Hepatocyte (in vitro differentiated cells): Measurements from ENCODE around the gene CCDC34.

Experiments used
- CTCF ChIP-seq: fragments of 200-600 bp; sonication (generic); IDR thresholded peaks from 2 replicates; pipeline ENCODE4 v1.5.1; 2016; ENCODE audit warnings: antibody characterized with exemption, mild to moderate bottlenecking; ENCODE audit not compliant: poor library complexity
- EZH2 ChIP-seq: fragments of 200-600 bp; sonication (generic); IDR thresholded peaks from 2 replicates; pipeline ENCODE4 v1.6.1; 2016; ENCODE audit warnings: antibody characterized with exemption, mild to moderate bottlenecking, borderline replicate concordance
- EZH2phosphoT487 ChIP-seq: fragments of 200-600 bp; sonication (generic); IDR thresholded peaks from one replicate; pipeline ENCODE4 v1.6.1; 2018; ENCODE audit warnings: antibody characterized with exemption, mild to moderate bottlenecking, low read depth, moderate library complexity; ENCODE audit not compliant: unreplicated experiment, severe bottlenecking

- TF ChIP-seq EZH2: no peak
- TF ChIP-seq EZH2phosphoT487: no peak
- no peak for TF ChIP-seq CTCF
Measured at GRCh38 chr11:27375370-27375769, 12.4 kb upstream of the CCDC34 start.
